Right atrium auricular region (tissue), 2 donors: ENCODE data around the gene STH. TPM values are rescaled to one million over a fixed set of nuclear protein-coding genes. Genes with fewer than 3 reads are reported as not detected.

Experiments used
- DNase-seq: peaks from one replicate; pipeline ENCODE4 v3.0.0-alpha.2; 2019; ENCODE audit warnings: low spot score
- H3K27ac ChIP-seq, 2 donors: fragments of 200-600 bp; sonication (generic); 1 replicate in 1 of 2; 2 replicates in 1 of 2; pipeline ENCODE4 v1.5.1; 2016 to 2019
- H3K27me3 ChIP-seq, 2 donors: fragments of 200-600 bp; sonication (generic); one replicate each; pipeline versions ENCODE4 v1.5.1 to v1.6.0; 2017 to 2019
- H3K36me3 ChIP-seq: fragments of 200-600 bp; sonication (generic); one replicate; pipeline ENCODE4 v1.5.1; 2016
- H3K4me1 ChIP-seq, 2 donors: fragments of 200-600 bp; sonication (generic); one replicate each; pipeline versions ENCODE4 v1.5.1 to v1.6.0; 2017 to 2019
- H3K4me3 ChIP-seq, 2 donors: fragments of 200-600 bp; sonication (generic); 1 replicate in 1 of 2; 2 replicates in 1 of 2; pipeline ENCODE4 v1.5.1; 2017 to 2019; ENCODE audit warnings: mild to moderate bottlenecking in 1 of 2, moderate library complexity in 1 of 2
- H3K9me3 ChIP-seq, 2 donors: fragments of 200-600 bp; sonication (generic); one replicate each; pipeline ENCODE4 v1.5.1; 2019
- CTCF ChIP-seq, 2 donors: fragments of 200-600 bp; sonication (generic); IDR thresholded peaks; one replicate each; pipeline ENCODE4 v1.5.1; 2019; ENCODE audit warnings: antibody characterized with exemption in 2 of 2
- total RNA-seq, 2 donors: library from RNA; depleted of rRNA; stranded (reverse); fragments of >200 nt; gene quantifications; one replicate each; pipeline ENCODE4 v1.1.0, GENCODE V29; 2016

STH gene
- total RNA-seq, 2 donors from 2014 or later = not detected

DNA sequence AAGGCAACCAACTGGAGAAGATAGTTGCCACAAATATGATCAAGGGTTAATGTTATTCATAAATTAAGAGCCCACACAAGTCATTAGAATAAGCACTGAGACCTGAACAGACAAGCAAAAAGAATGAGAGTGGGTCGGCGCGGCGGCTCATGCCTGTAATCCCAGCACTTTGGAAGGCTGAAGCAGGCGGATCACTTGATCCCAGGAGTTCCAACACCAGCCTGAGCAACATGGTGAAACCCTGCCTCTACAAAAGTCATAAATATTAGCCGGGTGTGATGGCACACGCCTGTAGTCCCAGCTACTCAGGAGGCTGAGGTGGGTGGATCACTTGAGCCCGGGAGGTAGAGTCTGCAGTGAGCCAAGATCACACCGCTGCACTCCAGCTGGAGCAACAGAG, 40.7 kb upstream of the STH start:
- H3K4me1 ChIP-seq = no peaks in the 10 kb centered on the region
- H3K36me3 ChIP-seq = no peaks in the 10 kb centered on the region
- DNase-seq = no peak
- no peaks in the 10 kb centered on the region for H3K9me3 ChIP-seq
- no peaks in the 10 kb centered on the region for H3K27me3 ChIP-seq
- TF ChIP-seq CTCF (IDR thresholded peaks at IDR 0.05) = no peak
- no peak overlapping the region for H3K4me3 ChIP-seq
- H3K27ac ChIP-seq = no peak overlapping the region

GRCh38 chr17:45958994-45959665, 39.9 kb upstream of the STH start:
- TF ChIP-seq CTCF (IDR thresholded peaks at IDR 0.05) = no peak
- DNase-seq = no peak
- H3K36me3 ChIP-seq = no peaks in the 10 kb centered on the region
- H3K9me3 ChIP-seq = no peaks in the 10 kb centered on the region
- H3K4me1 ChIP-seq = no peaks in the 10 kb centered on the region
- H3K27ac ChIP-seq = no peak overlapping the region
- H3K27me3 ChIP-seq = no peaks in the 10 kb centered on the region
- no peak overlapping the region for H3K4me3 ChIP-seq

DNA sequence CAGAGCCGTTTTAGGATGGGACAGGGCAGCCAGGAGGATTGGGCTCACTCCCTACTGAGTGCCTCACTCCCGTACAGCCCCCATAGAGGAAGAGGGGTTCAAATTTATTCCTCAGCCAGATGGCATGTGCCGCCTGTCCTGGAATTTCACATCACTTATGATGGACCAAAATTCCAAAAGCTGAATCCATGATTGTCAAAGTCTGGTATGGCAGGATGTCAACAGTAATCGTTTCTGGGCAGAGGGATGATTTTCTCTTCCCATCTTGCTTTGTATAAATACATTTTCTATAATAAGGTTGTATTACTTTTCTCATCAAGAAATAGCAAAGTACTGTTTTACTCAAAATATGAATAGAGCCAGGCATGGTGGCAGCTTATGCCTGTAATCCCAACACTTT, 38.7 kb upstream of the STH start:
- Histone ChIP-seq H3K4me3 (no peak overlapping the region), H3K27me3 (no peaks in the 10 kb centered on the region), H3K4me1 (no peaks in the 10 kb centered on the region), H3K36me3 (no peaks in the 10 kb centered on the region), H3K27ac (no peak overlapping the region), H3K9me3 (no peaks in the 10 kb centered on the region)
- no peak for DNase-seq
- no peak for TF ChIP-seq CTCF (IDR thresholded peaks at IDR 0.05)

GRCh38 chr17:45961206-45961605, 37.8 kb upstream of the STH start:
- TF ChIP-seq CTCF (IDR thresholded peaks at IDR 0.05) = no peak
- no peak for DNase-seq
- Histone ChIP-seq H3K4me3 (no peak overlapping the region), H3K9me3 (no peaks in the 10 kb centered on the region), H3K36me3 (no peaks in the 10 kb centered on the region), H3K4me1 (no peaks in the 10 kb centered on the region), H3K27me3 (no peaks in the 10 kb centered on the region), H3K27ac (no peak overlapping the region)

DNA sequence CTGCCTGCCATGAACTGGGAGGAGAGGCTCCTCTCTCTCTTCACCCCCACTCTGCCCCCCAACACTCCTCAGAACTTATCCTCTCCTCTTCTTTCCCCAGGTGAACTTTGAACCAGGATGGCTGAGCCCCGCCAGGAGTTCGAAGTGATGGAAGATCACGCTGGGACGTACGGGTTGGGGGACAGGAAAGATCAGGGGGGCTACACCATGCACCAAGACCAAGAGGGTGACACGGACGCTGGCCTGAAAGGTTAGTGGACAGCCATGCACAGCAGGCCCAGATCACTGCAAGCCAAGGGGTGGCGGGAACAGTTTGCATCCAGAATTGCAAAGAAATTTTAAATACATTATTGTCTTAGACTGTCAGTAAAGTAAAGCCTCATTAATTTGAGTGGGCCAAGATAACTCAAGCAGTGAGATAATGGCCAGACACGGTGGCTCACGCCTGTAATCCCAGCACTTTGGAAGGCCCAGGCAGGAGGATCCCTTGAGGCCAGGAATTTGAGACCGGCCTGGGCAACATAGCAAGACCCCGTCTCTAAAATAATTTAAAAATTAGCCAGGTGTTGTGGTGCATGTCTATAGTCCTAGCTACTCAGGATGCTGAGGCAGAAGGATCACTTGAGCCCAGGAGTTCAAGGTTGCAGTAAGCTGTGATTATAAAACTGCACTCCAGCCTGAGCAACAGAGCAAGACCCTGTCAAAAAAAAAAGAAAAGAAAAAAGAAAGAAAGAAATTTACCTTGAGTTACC, 36.7 kb upstream of the STH start:
- DNase-seq = no peak
- H3K27me3 ChIP-seq = no peaks in the 10 kb centered on the region
- TF ChIP-seq CTCF (IDR thresholded peaks at IDR 0.05) = no peak
- H3K4me3 ChIP-seq = no peak overlapping the region
- no peaks in the 10 kb centered on the region for H3K36me3 ChIP-seq
- H3K4me1 ChIP-seq = no peaks in the 10 kb centered on the region
- no peaks in the 10 kb centered on the region for H3K9me3 ChIP-seq
- H3K27ac ChIP-seq = no peak overlapping the region
